Measurements from ENCODE around the gene ZNF385A.

DNA sequence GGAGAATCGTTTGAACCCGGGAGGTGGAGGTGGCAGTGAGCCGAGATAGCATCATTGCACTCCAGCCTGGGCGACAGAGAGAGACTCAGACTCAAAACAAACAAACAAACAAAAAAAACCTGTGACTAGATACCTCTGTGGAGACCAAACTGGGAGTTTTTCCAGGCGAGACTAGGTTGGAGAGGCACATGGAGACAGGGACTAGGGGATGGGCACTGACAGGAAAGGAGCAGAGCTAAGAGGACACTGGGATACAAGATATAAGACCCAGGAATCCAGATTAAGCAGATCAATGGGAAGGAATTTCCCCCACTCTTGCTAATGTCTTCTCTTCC lies 39.2 kb upstream of the ZNF385A start:
- TF ChIP-seq, protein P1, sequence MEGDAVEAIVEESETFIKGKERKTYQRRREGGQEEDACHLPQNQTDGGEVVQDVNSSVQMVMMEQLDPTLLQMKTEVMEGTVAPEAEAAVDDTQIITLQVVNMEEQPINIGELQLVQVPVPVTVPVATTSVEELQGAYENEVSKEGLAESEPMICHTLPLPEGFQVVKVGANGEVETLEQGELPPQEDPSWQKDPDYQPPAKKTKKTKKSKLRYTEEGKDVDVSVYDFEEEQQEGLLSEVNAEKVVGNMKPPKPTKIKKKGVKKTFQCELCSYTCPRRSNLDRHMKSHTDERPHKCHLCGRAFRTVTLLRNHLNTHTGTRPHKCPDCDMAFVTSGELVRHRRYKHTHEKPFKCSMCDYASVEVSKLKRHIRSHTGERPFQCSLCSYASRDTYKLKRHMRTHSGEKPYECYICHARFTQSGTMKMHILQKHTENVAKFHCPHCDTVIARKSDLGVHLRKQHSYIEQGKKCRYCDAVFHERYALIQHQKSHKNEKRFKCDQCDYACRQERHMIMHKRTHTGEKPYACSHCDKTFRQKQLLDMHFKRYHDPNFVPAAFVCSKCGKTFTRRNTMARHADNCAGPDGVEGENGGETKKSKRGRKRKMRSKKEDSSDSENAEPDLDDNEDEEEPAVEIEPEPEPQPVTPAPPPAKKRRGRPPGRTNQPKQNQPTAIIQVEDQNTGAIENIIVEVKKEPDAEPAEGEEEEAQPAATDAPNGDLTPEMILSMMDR (IDR thresholded peaks at IDR 0.05): no peak
- TF ChIP-seq POLR2A (IDR thresholded peaks at IDR 0.05): no peak
